DOHH2 (cell line): ENCODE results near the gene FNDC5.

Experiments used
- H3F3A ChIP-seq: fragments of 200-600 bp; sonication (generic), shearing (Covaris generic); 2 replicates; pipeline ENCODE4 v1.6.0; 2016; ENCODE audit warnings: antibody characterized with exemption, mild to moderate bottlenecking; ENCODE audit not compliant: control insufficient read depth, insufficient read depth
- H3K27ac ChIP-seq: fragments of 200-600 bp; sonication (generic); 2 replicates; pipeline ENCODE4 v1.5.1; 2014; ENCODE audit warnings: low read depth, mild to moderate bottlenecking, low read length, moderate library complexity
- H3K27me3 ChIP-seq: fragments of 200-600 bp; sonication (generic); 2 replicates; pipeline ENCODE4 v1.6.1; 2014; ENCODE audit warnings: mild to moderate bottlenecking, low read length, mixed read lengths; ENCODE audit not compliant: control insufficient read depth
- H3K36me3 ChIP-seq: fragments of 200-600 bp; sonication (generic); 2 replicates; pipeline ENCODE4 v1.6.1; 2014; ENCODE audit warnings: mild to moderate bottlenecking, low read length, moderate library complexity, mixed read lengths; ENCODE audit not compliant: control insufficient read depth
- H3K4me1 ChIP-seq: fragments of 200-600 bp; sonication (generic); 2 replicates; pipeline ENCODE4 v1.6.1; 2014; ENCODE audit warnings: mild to moderate bottlenecking, low read length, mixed read lengths; ENCODE audit not compliant: control insufficient read depth
- H3K4me2 ChIP-seq: fragments of 200-600 bp; sonication (generic); 2 replicates; pipeline ENCODE4 v1.6.0; 2014; ENCODE audit warnings: mild to moderate bottlenecking, low read length, moderate library complexity
- H3K4me3 ChIP-seq: fragments of 200-600 bp; sonication (generic); 2 replicates; pipeline ENCODE4 v1.5.1; 2014; ENCODE audit warnings: mild to moderate bottlenecking, low read length, mixed read lengths
- H3K79me2 ChIP-seq: fragments of 200-600 bp; sonication (generic); 2 replicates; pipeline ENCODE4 v1.6.1; 2014; ENCODE audit warnings: mild to moderate bottlenecking, low read length, mixed read lengths; ENCODE audit not compliant: control insufficient read depth
- H3K9me2 ChIP-seq: fragments of 200-600 bp; sonication (generic); replicated peaks from 2 replicates; pipeline ENCODE4 v1.6.1; 2014; ENCODE audit warnings: mild to moderate bottlenecking, low read length, mixed read lengths; ENCODE audit not compliant: control insufficient read depth
- H3K9me3 ChIP-seq: fragments of 200-600 bp; sonication (generic); 2 replicates; pipeline ENCODE4 v1.6.1; 2014; ENCODE audit warnings: antibody characterized with exemption, low read length, mixed read lengths; ENCODE audit not compliant: control insufficient read depth, insufficient read depth
- H4K20me1 ChIP-seq: fragments of 200-600 bp; sonication (generic); 2 replicates; pipeline ENCODE4 v1.6.0; 2014; ENCODE audit warnings: low read depth, mild to moderate bottlenecking, antibody characterized with exemption, low read length, moderate library complexity; ENCODE audit not compliant: control insufficient read depth, insufficient read depth
- EZH2phosphoT487 ChIP-seq: fragments of 200-600 bp; sonication (generic); IDR thresholded peaks from 2 replicates; pipeline ENCODE4 v1.6.1; 2017; ENCODE audit warnings: borderline replicate concordance, mild to moderate bottlenecking, antibody characterized with exemption, low read length, moderate library complexity, mixed read lengths
- TF ChIP-seq, protein P1 (sequence below): fragments of 200-600 bp; sonication (generic); IDR thresholded peaks from one replicate; pipeline ENCODE4 v1.5.1; 2014; ENCODE audit warnings: antibody characterized with exemption, mild to moderate bottlenecking, low read depth, low read length; ENCODE audit not compliant: poor library complexity, severe bottlenecking

FNDC5 gene

DNA sequence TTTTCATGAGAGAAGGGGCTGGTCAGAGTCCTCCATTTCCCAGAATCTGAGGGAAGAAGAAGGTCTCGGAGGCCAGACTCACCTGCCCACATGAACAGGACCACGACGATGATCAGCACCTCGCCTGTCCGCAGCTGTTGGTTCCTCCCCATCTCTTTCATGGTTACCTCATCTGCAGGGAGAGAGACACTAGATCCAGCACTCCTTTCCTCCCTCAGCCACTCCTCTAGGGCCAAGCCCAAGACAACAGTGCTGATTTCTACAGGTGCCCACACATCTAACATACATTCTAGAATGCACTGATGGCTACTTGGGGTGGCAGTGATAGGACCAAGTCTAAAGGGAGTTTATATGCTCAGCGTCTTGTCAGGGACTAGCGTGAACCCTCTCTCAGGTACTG lies 3.0 kb downstream of the FNDC5 start:
- no peak overlapping the region for H3K4me3 ChIP-seq
- no peak overlapping the region for H3K4me2 ChIP-seq
- no peak for TF ChIP-seq EZH2phosphoT487
- TF ChIP-seq, protein P1, sequence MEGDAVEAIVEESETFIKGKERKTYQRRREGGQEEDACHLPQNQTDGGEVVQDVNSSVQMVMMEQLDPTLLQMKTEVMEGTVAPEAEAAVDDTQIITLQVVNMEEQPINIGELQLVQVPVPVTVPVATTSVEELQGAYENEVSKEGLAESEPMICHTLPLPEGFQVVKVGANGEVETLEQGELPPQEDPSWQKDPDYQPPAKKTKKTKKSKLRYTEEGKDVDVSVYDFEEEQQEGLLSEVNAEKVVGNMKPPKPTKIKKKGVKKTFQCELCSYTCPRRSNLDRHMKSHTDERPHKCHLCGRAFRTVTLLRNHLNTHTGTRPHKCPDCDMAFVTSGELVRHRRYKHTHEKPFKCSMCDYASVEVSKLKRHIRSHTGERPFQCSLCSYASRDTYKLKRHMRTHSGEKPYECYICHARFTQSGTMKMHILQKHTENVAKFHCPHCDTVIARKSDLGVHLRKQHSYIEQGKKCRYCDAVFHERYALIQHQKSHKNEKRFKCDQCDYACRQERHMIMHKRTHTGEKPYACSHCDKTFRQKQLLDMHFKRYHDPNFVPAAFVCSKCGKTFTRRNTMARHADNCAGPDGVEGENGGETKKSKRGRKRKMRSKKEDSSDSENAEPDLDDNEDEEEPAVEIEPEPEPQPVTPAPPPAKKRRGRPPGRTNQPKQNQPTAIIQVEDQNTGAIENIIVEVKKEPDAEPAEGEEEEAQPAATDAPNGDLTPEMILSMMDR = no peak
- H3F3A ChIP-seq = no peaks in the 10 kb centered on the region; the same call in 1 of the 2 replicates
- H3K27ac ChIP-seq = no peak overlapping the region
- H3K27me3 ChIP-seq = peaks cover 22% of the 10 kb centered on the region
- H3K9me3 ChIP-seq = no peaks in the 10 kb centered on the region
- no peaks in the 10 kb centered on the region for H3K9me2 ChIP-seq
- peaks cover 12% of the 10 kb centered on the region for H3K4me1 ChIP-seq
- no peaks in the 10 kb centered on the region for H3K79me2 ChIP-seq
- H3K36me3 ChIP-seq = peaks cover 2% of the 10 kb centered on the region; the same call in 1 of the 2 replicates
- peaks cover 6% of the 10 kb centered on the region; the same call in 1 of the 2 replicates for H4K20me1 ChIP-seq

DNA sequence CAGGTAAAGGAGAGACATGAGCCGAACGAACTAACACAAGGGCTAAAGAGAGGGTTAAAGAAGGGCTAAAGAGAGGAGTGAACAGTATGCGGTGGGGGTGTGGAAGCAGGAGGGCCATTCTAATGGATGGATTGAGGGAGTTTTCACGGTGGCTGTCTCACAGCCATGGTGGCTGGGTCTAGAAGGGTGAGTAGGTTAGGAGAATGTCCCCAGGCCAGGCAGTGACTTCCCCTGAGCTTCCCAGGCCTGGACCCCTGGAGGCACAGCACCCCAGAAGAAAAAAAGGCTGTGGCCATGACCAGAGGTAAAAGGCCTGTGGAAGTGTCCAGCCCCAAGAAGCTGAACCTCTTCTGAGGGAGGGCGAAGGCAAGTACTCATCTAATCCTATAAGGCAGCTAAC lies 3.6 kb downstream of the FNDC5 start:
- no peaks in the 10 kb centered on the region for H3K9me3 ChIP-seq
- no peaks in the 10 kb centered on the region for H3K9me2 ChIP-seq
- H3K36me3 ChIP-seq = peaks cover 7% of the 10 kb centered on the region; the same call in 1 of the 2 replicates
- H3K4me1 ChIP-seq = peaks cover 7% of the 10 kb centered on the region
- no peak overlapping the region for H3K4me3 ChIP-seq
- H4K20me1 ChIP-seq = peaks cover 6% of the 10 kb centered on the region; the same call in 1 of the 2 replicates
- H3K4me2 ChIP-seq = no peak overlapping the region
- TF ChIP-seq, protein P1 = no peak
- TF ChIP-seq EZH2phosphoT487 = no peak
- peaks cover 21% of the 10 kb centered on the region for H3K27me3 ChIP-seq
- no peaks in the 10 kb centered on the region; the same call in 1 of the 2 replicates for H3F3A ChIP-seq
- H3K27ac ChIP-seq = no peak overlapping the region
- H3K79me2 ChIP-seq = no peaks in the 10 kb centered on the region

DNA sequence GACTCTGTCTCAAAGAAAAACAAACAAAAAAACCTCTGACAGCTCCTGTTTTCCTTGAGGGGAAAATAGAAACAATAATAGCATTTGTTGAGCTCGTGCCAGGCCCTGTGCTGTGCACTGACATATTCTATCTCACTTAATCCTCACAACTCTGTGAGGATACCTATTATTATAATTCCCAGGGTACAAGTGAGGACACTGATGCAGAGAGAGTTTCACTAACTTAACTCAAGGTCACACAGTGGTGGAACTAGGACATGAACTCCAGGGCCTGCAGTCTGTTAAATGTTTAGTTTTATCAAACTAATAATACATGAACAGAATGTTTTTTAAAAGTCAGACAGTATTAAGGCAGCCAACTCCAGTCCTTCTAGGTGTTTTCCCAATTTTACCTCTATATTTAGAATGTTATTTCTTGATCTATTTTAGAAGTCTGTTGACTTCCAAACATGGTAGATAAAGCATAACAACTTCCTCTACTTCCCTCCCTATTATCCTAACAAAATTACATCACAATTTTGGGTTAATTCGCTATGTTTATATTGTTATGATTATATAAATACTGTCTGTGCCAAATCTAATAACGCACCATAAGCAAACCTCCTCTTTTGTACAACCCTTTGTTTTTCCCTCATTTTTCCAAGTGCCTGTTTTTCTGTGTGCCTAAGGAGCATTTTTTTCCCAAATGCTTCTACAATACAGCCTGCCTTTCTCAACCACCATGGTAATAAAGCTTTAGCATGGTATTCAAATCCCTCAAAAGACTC lies 4.9 kb downstream of the FNDC5 start:
- TF ChIP-seq, protein P1 = no peak
- Histone ChIP-seq H3K4me3 (no peak overlapping the region), H3F3A (no peaks in the 10 kb centered on the region; the same call in 1 of the 2 replicates), H3K27me3 (peaks cover 8% of the 10 kb centered on the region), H3K9me3 (no peaks in the 10 kb centered on the region), H3K9me2 (no peaks in the 10 kb centered on the region), H3K4me2 (no peak overlapping the region), H3K79me2 (no peaks in the 10 kb centered on the region), H4K20me1 (no peaks in the 10 kb centered on the region), H3K4me1 (no peaks in the 10 kb centered on the region), H3K36me3 (peaks cover 14% of the 10 kb centered on the region), H3K27ac (no peak overlapping the region)
